ENCODE data around the gene THPO.

The THPO gene

GRCh38 chr3:184372296-184372821, 5.6 kb downstream of the THPO start:
- H3K4me3 ChIP-seq (ENCODE audit: low read depth, low read length) = no peak overlapping the region
- DNase-seq (ENCODE audit: low read depth, low spot score) = no peak
- TF ChIP-seq CTCF (IDR thresholded peaks at IDR 0.05; ENCODE audit: insufficient read depth, low read length, missing control alignments) = no peak
- CTCF ChIA-PET = interaction anchor here (0.9 to 11.5 kb wide), 38 partner anchors 9 to 429 kb away, joined by 3 to 469 read pairs (median 7); partner anchors contain the start of genes CHRD, CLCN2 and POLR2H
- POLR2A ChIA-PET = interaction anchor here (0.5 to 1.3 kb wide), 2 partner anchors 170 to 277 kb away, joined by 3 read pairs; no protein-coding TSS in a partner anchor

GRCh38 chr3:184371570-184372018, 6.4 kb downstream of the THPO start:
- peak; percentile 99 for TF ChIP-seq CTCF (IDR thresholded peaks at IDR 0.05; ENCODE audit: insufficient read depth, low read length, missing control alignments)
- POLR2A ChIA-PET = interaction anchor here (0.6 to 1.1 kb wide), 4 partner anchors 10 to 190 kb away, joined by 3 to 5 read pairs (median 3); partner anchors contain the start of genes CLCN2 and POLR2H
- CTCF ChIA-PET = interaction anchor here (0.7 to 11.5 kb wide), 54 partner anchors 9 to 476 kb away, joined by 3 to 469 read pairs (median 6); partner anchors contain the start of genes CHRD, CLCN2 and POLR2H
- H3K4me3 ChIP-seq (ENCODE audit: low read depth, low read length) = no peak overlapping the region
- peak; percentile 59 for DNase-seq (ENCODE audit: low read depth, low spot score)

GRCh38 chr3:184368586-184369183, 9.3 kb downstream of the THPO start:
- no peak overlapping the region for H3K4me3 ChIP-seq (ENCODE audit: low read depth, low read length)
- CTCF ChIA-PET = interaction anchor here (1.3 to 11.5 kb wide), 9 partner anchors 9 to 435 kb away, joined by 3 to 469 read pairs (median 11); partner anchors contain the start of gene THPO
- DNase-seq (ENCODE audit: low read depth, low spot score) = no peak
- no peak for TF ChIP-seq CTCF (IDR thresholded peaks at IDR 0.05; ENCODE audit: insufficient read depth, low read length, missing control alignments)
- POLR2A ChIA-PET = interaction anchor here (0.8 kb wide), 1 partner anchor 49 kb away, joined by 3 read pairs; no protein-coding TSS in a partner anchor

DNA sequence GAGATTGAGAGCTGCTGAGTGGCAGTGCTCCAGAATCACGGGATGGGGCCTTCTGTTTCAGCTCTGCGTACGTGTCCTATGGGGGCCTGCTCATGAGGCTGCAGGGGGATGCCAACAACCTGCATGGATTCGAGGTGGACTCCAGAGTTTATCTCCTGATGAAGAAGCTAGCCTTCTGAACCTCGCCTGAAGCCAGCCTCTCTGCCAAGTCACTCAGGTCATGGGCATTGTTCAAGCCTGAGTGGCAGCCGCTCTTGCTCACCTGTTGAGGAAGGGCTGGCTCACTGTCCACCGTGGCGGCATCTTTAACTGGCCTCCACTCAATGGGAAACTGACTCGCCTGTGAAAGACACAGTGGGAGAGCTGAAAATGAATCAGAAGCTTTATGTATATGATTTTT, 9.9 kb downstream of the THPO start:
- H3K4me3 ChIP-seq (ENCODE audit: low read depth, low read length) = no peak overlapping the region
- ChIA-PET CTCF (interaction anchor here (1.3 to 11.5 kb wide), 8 partner anchors 11 to 435 kb away, joined by 3 to 469 read pairs (median 10); partner anchors contain the start of gene THPO), POLR2A (no interaction called here)
- no peak for DNase-seq (ENCODE audit: low read depth, low spot score)
- TF ChIP-seq CTCF (IDR thresholded peaks at IDR 0.05; ENCODE audit: insufficient read depth, low read length, missing control alignments) = no peak

DNA sequence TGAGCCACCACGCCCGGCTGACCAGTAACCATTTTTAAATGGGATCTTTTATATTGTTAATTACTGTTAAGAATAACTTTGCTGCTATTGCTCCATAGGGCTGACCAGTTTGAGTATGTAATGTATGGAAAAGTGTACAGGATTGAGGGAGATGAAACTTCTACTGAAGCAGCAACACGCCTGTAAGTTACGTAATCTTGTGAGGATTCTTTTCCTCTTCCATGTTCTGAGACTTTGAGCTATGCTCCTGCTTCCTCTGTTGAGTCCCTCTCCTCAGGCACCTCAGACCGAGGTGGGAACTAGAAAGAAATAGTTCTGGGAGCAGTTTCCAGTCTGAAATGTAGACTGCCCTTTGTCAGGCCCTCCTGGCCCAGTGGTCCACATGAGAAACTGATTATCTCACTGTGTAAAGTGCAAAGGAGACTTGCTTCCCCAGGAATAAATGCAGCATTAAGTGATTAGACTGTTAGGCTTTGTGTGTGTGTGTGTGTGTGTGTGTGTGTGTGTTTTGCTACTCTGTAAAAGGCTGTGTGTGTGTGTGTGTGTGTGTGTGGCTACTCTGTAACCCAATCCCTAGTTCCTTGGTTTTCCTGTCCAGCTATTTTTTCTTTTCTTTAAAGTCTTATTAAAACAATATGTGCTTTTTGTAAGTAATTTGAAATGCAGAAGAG, 11.3 kb downstream of the THPO start:
- H3K4me3 ChIP-seq (ENCODE audit: low read depth, low read length) = no peak overlapping the region
- CTCF ChIA-PET = interaction anchor here (0.6 to 11.5 kb wide), 7 partner anchors 8 to 175 kb away, joined by 3 to 469 read pairs (median 5); partner anchors contain the start of gene THPO
- no peak for TF ChIP-seq CTCF (IDR thresholded peaks at IDR 0.05; ENCODE audit: insufficient read depth, low read length, missing control alignments)
- POLR2A ChIA-PET = interaction anchor here (0.7 kb wide), 1 partner anchor 151 kb away, joined by 4 read pairs; no protein-coding TSS in a partner anchor
- no peak for DNase-seq (ENCODE audit: low read depth, low spot score)
